Keratinocyte (primary cell): ENCODE measurements around the gene ELAVL3. TPM values are rescaled to one million over a fixed set of nuclear protein-coding genes. Genes with fewer than 3 reads are reported as not detected.

Experiments used
- DNase-seq: peaks from one replicate; pipeline ENCODE4 v3.0.0-alpha.2; 2011; ENCODE audit warnings: low read depth, missing footprints, low spot score
- FAIRE-seq: peaks from 2 replicates; lab custom pipeline; 2011; peaks lifted over from hg19 to GRCh38; lab: Jason Lieb, UNC
- H2AFZ ChIP-seq: 2 replicates; pipeline ENCODE4 v1.6.0; 2012; ENCODE audit warnings: low read length, control low read depth, inconsistent platforms; ENCODE audit not compliant: control insufficient read depth
- H3K27ac ChIP-seq: 2 replicates; pipeline ENCODE4 v1.5.1; 2011; ENCODE audit warnings: low read length; ENCODE audit not compliant: control insufficient read depth, insufficient read depth
- H3K27me3 ChIP-seq: 3 replicates; pipeline ENCODE4 v1.6.0; 2011; ENCODE audit warnings: low read length; ENCODE audit not compliant: control insufficient read depth, insufficient read depth; ENCODE audit errors: extremely low read depth
- H3K36me3 ChIP-seq, 2 experiments: 2 replicates in 1 of 2; 3 replicates in 1 of 2; pipeline ENCODE4 v1.5.1; 2011; ENCODE audit warnings: low read length in 2 of 2, mild to moderate bottlenecking in 1 of 2; ENCODE audit not compliant: control insufficient read depth in 2 of 2, insufficient read depth in 2 of 2; ENCODE audit errors: extremely low read depth in 1 of 2
- H3K4me1 ChIP-seq: 3 replicates; pipeline ENCODE4 v1.5.1; 2011; ENCODE audit warnings: low read length; ENCODE audit not compliant: control insufficient read depth, insufficient read depth; ENCODE audit errors: extremely low read depth
- H3K4me2 ChIP-seq: 3 replicates; pipeline ENCODE4 v1.6.0; 2011; ENCODE audit warnings: low read depth, low read length; ENCODE audit not compliant: control insufficient read depth, insufficient read depth; ENCODE audit errors: extremely low read depth
- H3K4me3 ChIP-seq, 3 experiments: fragments of 200-600 bp in 1 of 3; sonication (generic) in 1 of 3; 2 replicates in 2 of 3; 3 replicates in 1 of 3; pipeline ENCODE4 v1.5.1; 2011 to 2016; ENCODE audit warnings: low read length in 3 of 3, mild to moderate bottlenecking in 3 of 3, control low read depth in 2 of 3, inconsistent platforms in 1 of 3, low read depth in 1 of 3, mixed read lengths in 1 of 3, mixed run types in 1 of 3, moderate library complexity in 1 of 3; ENCODE audit not compliant: control insufficient read depth in 2 of 3, insufficient read depth in 2 of 3; ENCODE audit errors: extremely low read depth in 1 of 3
- H3K79me2 ChIP-seq: 2 replicates; pipeline ENCODE4 v1.6.0; 2012; ENCODE audit warnings: low read length; ENCODE audit not compliant: control insufficient read depth, insufficient read depth
- H3K9ac ChIP-seq: 3 replicates; pipeline ENCODE4 v1.6.0; 2011; ENCODE audit warnings: low read length; ENCODE audit not compliant: control insufficient read depth, insufficient read depth; ENCODE audit errors: extremely low read depth
- H3K9me1 ChIP-seq: 3 replicates; pipeline ENCODE4 v1.6.0; 2011; ENCODE audit warnings: low read length; ENCODE audit not compliant: control insufficient read depth, insufficient read depth; ENCODE audit errors: extremely low read depth
- H3K9me3 ChIP-seq: 2 replicates; pipeline ENCODE4 v1.5.1; 2012; ENCODE audit warnings: low read depth, low read length; ENCODE audit not compliant: control insufficient read depth
- H4K20me1 ChIP-seq: 3 replicates; pipeline ENCODE4 v1.6.0; 2011; ENCODE audit warnings: low read length; ENCODE audit not compliant: control insufficient read depth, insufficient read depth; ENCODE audit errors: extremely low read depth
- EZH2 ChIP-seq: IDR thresholded peaks from one replicate; pipeline ENCODE4 v1.6.1; 2012; ENCODE audit warnings: inconsistent platforms, mild to moderate bottlenecking, low read length, moderate library complexity
- dilution Hi-C: fragments of 300-500 bp; cut with MboI; formaldehyde crosslinking; loops from one replicate; pipeline ENCODE4 v1.7.0; 2020; ENCODE audit warnings: low sequenced_read_pairs; ENCODE audit not compliant: extremely low pct_ligation_motif_present
- polyA plus RNA-seq, 5 experiments: library from polyadenylated mRNA; depleted of rRNA in 3 of 5; stranded (reverse) in 3 of 5; stranded (forward) in 1 of 5; unstranded in 1 of 5; fragments of >200 nt; gene quantifications; 1 replicate in 1 of 5; 2 replicates in 3 of 5; 3 replicates in 1 of 5; pipeline versions ENCODE4 v1.2.1 to v1.2.3, GENCODE V29; 2011 to 2012; ENCODE audit warnings: missing spikeins in 2 of 5, low read depth in 1 of 5, low replicate concordance in 1 of 5
- TF ChIP-seq, protein P1 (sequence below), 3 experiments: IDR thresholded peaks in 1 of 3; conservative IDR thresholded peaks in 1 of 3; optimal IDR thresholded peaks in 1 of 3; 2 replicates in 2 of 3; 3 replicates in 1 of 3; pipeline versions ENCODE3 to v1.5.1; 2011; ENCODE audit warnings: low read length in 3 of 3, mild to moderate bottlenecking in 3 of 3, moderate library complexity in 2 of 3, control low read depth in 1 of 3, inconsistent platforms in 1 of 3; ENCODE audit not compliant: insufficient read depth in 2 of 3; ENCODE audit errors: extremely low read depth in 1 of 3

Gene ELAVL3
- polyA plus RNA-seq, 1 donor (not counting 4 experiments of a cell fraction or from before 2014, with no cell fraction given), result not detected

DNA sequence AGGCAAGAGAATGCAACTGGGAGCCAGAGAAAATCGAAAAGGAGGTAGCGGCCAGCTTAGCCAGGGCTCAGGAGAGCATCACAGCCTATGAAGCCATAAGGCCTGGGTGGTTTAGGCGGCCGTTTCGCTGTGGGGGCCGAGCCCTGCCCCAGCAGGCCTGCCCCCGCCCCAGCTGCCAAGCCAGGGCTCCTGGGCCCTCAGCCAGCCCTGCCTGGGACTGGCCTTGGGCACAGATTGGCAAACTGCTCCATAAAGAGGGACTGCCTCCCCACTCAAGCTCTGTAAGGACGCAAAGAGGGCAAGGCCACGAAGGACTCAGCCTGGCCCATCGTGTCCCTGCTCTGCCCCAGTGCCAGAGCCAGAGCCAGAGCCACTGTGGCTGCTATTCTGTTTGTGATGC lies 14.6 kb upstream of the ELAVL3 start:
- DNase-seq, result no peak
- H3K79me2 ChIP-seq, result no peaks in the 10 kb centered on the region
- no peak for TF ChIP-seq EZH2
- TF ChIP-seq, protein P1, sequence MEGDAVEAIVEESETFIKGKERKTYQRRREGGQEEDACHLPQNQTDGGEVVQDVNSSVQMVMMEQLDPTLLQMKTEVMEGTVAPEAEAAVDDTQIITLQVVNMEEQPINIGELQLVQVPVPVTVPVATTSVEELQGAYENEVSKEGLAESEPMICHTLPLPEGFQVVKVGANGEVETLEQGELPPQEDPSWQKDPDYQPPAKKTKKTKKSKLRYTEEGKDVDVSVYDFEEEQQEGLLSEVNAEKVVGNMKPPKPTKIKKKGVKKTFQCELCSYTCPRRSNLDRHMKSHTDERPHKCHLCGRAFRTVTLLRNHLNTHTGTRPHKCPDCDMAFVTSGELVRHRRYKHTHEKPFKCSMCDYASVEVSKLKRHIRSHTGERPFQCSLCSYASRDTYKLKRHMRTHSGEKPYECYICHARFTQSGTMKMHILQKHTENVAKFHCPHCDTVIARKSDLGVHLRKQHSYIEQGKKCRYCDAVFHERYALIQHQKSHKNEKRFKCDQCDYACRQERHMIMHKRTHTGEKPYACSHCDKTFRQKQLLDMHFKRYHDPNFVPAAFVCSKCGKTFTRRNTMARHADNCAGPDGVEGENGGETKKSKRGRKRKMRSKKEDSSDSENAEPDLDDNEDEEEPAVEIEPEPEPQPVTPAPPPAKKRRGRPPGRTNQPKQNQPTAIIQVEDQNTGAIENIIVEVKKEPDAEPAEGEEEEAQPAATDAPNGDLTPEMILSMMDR (optimal IDR thresholded peaks at IDR 0.05 in 1 of 3, IDR thresholded peaks at IDR 0.05 in 1 of 3, conservative IDR thresholded peaks at IDR 0.05 in 1 of 3; ENCODE audit: extremely low read depth in 1 of 3, insufficient read depth in 2 of 3, low read length in 3 of 3), result no peak
- H3K4me2 ChIP-seq, result no peak overlapping the region
- H3K4me3 ChIP-seq, result no peak overlapping the region
- no peaks in the 10 kb centered on the region for H3K9me1 ChIP-seq
- H2AFZ ChIP-seq, result no peak overlapping the region
- no peaks in the 10 kb centered on the region for H3K27me3 ChIP-seq
- FAIRE-seq, result no peak
- H3K9me3 ChIP-seq, result no peaks in the 10 kb centered on the region
- no peak overlapping the region for H3K27ac ChIP-seq
- no peak overlapping the region for H3K9ac ChIP-seq
- peaks cover 2 to 7% of the 10 kb centered on the region in 2 experiments for H3K36me3 ChIP-seq
- peaks cover 5% of the 10 kb centered on the region for H3K4me1 ChIP-seq
- dilution Hi-C loops, result no loop called here
- no peaks in the 10 kb centered on the region for H4K20me1 ChIP-seq

DNA sequence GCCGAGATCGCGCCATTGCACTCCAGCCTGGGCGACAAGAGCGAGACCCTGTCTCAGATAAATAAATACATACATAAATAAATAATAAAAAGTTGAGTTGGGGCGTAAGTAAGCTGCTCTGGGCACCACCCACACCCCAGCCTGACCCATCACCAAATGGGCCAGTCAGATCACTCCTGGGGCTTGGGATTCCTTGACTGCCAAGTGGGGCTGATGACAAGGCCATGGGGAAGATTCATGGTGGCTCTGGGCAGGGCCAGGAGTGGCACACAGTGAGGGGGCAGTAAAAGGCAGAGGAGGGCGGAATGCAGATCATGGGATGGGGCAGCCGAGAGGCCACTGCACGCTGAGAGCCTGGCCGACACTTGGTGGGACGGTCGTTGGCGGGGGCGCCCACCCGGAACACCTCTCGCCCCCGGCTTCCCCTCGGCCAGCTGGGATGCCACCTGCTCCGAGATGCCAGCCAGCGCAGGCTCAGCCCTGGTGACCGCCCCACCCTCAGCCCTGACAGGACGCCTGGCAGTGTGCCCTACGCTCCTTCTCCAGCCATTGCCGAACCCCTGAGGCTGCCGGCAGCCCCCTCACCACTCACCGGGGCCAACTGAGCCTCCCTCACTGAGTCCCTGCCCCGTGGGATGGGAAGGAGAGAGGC lies 13.9 kb upstream of the ELAVL3 start:
- TF ChIP-seq, protein P1 (optimal IDR thresholded peaks at IDR 0.05 in 1 of 3, IDR thresholded peaks at IDR 0.05 in 1 of 3, conservative IDR thresholded peaks at IDR 0.05 in 1 of 3; ENCODE audit: extremely low read depth in 1 of 3, insufficient read depth in 2 of 3, low read length in 3 of 3), result no peak
- no peak for TF ChIP-seq EZH2
- Histone ChIP-seq H3K27ac (no peak overlapping the region), H2AFZ (no peak overlapping the region), H3K4me3 (no peak overlapping the region), H3K4me1 (peaks cover 5% of the 10 kb centered on the region), H3K9me3 (no peaks in the 10 kb centered on the region), H3K27me3 (no peaks in the 10 kb centered on the region), H3K4me2 (no peak overlapping the region), H4K20me1 (no peaks in the 10 kb centered on the region), H3K36me3 (peaks cover 5 to 8% of the 10 kb centered on the region in 2 experiments), H3K9me1 (no peaks in the 10 kb centered on the region), H3K79me2 (no peaks in the 10 kb centered on the region), H3K9ac (no peak overlapping the region)
- FAIRE-seq (no peak), DNase-seq (no peak)
- dilution Hi-C loops, result no loop called here
